HG02970 (cell line): ENCODE data around the gene PRSS38.
"Not testable (repeated sequence)": the region's sequence is repeated elsewhere in the genome, so short reads cannot be mapped to it uniquely, and the experiment has no call there.

Experiments used
- ATAC-seq: cut with Tn5 transposase; IDR thresholded peaks from one replicate; pipeline ENCODE4 v1.9.1; 2021; ENCODE audit warnings: mild to moderate bottlenecking, moderate library complexity, moderate number of reproducible peaks; ENCODE audit not compliant: unreplicated experiment, low FRiP score

PRSS38 gene

DNA sequence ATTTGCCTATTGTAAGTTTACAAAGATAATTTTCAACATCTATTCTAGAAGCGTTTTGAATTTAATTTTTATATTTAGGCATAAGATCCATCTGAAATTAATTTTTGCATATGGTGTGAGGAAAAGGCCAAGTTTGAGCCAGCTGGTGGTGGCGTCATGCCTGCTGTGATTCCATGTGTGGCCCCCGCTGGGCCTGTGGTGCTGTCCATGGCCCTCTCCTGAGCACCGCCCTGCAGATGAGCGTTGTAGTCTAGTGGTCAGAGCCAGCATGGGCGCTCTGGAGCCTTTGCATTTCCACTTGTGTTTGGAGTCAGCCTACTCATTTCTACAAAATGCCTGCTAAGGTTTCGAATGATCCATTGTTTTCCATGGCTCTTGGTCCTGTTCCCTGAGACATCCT lies 22.7 kb downstream of the PRSS38 start:
- ATAC-seq: no peak

GRCh38 chr1:227841096-227841495 lies 25.6 kb downstream of the PRSS38 start:
- ATAC-seq: no peak

DNA sequence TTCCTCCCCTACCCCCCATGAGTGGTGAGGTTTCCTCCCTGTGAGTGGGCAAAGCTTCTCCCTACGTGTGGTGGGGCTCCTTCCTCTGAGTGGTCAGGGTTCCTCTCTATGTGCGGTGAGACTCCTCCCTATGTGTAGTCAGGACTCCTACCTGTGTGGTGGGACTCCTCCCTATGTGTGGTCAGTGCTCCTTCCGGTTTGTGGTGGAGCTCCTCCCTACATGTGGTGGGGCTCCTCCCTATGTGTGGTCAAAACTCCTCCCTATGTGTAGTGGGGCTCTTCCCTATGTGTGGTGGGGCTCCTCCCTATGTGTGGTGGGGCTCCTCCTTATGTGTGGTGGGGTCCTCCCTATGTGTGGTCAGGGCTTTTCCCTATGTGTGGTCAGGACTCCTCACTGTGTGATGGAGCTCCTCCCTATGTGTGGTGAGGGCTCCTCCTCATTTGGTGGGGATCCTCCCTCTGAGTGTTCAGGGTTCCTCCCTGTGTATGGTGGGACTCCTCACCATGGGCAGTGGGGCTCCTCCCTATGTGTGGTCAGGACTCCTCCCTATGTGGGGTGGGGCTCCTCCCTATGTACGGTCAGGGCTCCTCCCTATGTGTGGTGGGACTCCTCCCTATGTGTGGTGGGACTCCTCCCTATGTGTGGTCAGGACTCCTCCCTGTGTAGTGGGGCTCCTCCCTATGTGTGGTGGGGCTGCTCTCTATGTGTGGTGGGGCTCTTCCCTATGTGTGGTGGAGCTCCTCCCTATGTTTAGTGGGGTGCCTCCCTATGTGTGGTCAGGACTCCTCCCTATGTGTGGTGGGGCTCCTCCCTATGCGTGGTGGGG lies 29.1 kb downstream of the PRSS38 start:
- no peak for ATAC-seq

DNA sequence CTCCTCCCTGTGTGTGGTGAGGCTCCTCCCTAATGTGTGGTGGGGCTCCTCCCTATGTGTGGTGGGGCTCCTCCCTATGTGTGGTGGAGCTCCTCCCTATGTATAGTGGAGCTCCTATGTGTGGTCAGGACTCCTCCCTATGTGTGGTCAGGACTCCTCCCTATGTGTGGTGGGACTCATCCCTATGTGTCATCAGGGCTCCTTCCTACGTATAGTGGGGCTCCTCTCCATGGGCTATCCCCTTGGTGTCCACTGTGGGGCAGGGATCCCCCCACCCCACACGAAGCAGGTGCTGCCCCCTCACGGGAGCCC lies 29.6 kb downstream of the PRSS38 start:
- no peak for ATAC-seq

DNA sequence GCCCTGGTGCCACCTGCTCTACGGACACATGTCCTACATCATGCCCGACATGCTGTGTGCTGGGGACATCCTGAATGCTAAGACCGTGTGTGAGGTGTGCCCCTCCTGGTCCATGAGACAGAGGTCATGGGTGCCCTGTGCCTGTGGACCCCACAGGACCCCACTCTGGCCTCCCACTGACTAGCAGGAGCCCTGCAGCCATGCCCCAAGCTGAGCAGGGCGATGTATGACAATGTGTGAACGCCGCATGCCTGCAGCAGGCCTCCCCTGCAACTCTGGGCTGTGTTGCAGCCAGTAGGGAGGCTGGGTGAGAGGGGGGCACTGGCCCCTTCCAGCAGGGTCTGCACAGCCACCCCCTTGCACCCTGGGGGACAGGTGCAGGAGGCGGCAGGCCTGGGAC lies 30.0 kb downstream of the PRSS38 start:
- ATAC-seq: no peak

DNA sequence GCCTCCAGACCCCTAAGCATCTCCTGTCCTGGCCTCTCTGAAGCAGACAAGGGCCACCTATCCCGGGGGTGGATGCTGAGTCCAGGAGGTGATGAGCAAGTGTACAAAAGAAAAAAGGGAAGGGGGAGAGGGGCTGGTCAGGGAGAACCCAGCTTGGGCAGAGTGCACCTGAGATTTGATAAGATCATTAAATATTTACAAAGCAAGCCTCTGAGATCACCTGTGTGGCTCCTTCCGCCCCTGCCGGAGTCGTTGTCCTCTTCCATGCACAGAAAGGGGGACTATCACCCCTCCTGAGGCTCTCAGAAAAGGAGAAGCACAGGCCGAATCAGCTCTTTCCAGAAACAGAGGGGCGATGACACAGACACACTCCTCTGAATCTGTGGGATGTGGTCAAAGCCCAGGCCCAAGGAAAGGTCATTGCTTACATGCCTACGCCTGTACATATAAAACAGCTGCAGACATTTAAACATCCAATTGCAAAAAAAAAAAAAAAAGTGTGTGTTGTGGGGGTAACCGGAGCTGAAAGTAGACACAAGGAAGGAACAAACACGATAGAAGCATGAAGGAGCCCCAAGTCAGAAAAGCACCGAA lies 30.9 kb downstream of the PRSS38 start:
- no peak for ATAC-seq

DNA sequence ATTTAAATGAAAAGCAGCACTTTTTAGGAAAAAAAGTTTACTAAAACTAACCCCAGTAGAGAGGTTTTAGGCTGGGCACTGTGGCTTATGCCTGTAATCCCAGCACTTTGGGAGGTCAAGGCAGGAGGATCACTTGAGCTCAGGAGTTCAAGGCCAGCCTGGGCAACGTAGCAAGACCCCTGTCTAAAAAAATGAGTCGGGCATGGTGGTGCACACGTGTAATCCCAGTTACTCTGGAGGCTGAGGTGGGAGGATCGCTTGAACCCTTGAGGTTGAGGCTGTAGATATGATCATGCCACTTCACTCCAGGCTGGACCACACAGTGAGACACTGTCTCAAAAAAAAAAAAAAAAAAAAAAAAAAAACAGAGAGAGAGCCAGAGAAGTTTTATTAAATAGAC lies 31.6 kb downstream of the PRSS38 start:
- ATAC-seq: not testable (repeated sequence)

GRCh38 chr1:227848430-227848932 lies 33.0 kb downstream of the PRSS38 start:
- ATAC-seq: no peak

- ATAC-seq: no peak
These were observed 33.8 kb downstream of the PRSS38 start for GRCh38 chr1:227849251-227849650.

- ATAC-seq: no peak
These were observed 38.7 kb downstream of the PRSS38 start for GRCh38 chr1:227854189-227854588.

DNA sequence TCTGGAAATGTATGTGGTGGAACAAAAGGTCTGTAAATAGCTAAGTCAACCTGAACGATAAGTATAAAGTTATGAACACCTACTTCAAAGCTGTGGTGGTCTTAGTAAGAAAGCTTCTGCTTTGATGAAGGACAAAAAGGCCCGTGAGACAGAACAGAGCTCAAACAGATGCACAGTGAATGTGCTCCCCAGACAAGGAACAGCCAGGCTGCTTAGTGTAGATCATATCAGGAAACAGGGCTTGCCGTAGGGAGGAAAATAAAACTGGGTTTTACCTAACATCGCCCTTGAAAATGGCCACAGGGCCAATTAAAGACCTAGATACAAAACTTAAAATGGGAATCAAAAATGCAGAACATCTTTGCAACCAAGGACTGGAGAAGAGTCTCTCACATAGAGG lies 40.2 kb downstream of the PRSS38 start:
- ATAC-seq: no peak

DNA sequence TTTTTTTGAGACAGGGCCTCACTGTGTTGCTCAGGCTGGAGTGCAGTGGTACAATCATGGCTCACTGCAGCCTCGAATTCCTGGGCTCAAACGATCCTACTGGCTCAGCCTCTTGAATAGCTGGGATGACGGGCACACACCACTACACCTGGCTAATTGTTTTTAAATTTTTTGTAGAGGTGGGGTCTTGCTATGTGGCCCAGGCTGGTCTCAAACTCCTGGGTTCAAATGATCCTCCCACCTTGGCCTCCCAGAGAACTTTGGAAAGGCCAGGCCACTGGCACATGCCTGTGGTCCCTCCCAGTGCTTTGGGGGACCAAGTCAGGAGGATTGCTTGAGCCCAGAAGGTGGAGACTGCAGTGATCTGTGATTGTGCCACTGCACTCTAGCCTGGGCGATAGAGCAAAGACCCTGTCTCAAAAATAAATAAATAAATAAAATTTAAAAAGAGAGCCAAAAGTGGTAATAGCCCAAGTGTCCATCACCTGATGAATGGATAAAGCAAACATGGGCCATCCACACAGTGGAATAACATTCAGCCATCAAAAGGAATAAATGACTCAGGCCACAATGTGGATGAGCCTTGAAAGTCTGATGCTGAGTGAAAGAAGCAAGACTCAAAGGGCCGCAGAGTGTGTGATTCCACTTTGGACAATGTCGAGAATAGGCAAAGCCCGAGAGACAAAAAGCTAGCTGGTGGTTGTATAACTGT lies 40.8 kb downstream of the PRSS38 start:
- no peak for ATAC-seq

- ATAC-seq: no peak
These were observed 49.4 kb downstream of the PRSS38 start for GRCh38 chr1:227864882-227865281.

DNA sequence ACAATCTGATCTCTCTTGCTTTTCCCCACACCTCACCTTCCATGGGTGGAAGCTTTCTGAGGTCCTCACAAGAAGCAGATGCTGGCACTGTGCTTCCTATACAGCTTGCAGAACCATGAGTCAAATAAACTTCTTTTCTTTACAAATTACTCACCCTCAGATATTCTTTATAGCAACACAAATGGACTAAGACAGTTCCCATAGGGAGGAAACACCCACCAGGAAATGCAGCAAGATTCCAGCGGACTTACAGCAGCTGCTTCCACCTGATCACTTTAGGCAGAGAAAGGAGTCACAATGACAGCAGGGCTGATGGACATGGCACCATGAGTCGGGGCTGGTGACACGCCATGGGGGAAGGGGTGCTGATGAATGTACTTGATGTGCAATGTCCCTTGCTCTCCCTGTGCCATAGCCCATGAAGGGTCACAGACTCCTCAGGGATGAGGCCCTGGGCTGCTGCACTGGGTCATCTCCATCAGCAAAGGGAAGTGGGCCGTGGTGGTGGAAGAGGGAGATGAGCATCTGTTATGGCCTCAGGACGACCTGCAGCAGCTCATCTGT lies 53.9 kb downstream of the PRSS38 start:
- no peak for ATAC-seq

DNA sequence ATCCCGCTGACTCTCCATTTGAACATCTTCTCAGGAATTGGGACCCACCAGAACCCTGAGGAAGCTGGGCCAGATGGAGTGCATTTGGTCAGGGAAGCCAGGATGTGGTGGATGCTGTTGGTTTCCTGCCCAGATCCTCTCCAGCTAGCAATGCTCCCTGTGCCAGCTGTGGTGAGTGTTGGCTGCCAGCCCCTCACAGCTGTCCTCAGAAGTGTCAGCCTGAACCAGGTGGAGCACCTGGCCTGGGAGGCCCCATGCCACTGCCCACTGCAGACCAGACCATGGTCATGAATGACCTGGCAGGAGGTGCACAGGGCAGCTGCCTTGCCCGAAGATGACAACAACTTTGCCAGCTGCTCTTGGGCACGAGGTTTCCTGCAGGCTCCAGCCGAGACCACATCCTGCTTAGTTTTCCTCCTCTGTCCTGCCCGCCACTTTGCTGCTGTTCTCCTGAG lies 54.4 kb downstream of the PRSS38 start:
- no peak for ATAC-seq

DNA sequence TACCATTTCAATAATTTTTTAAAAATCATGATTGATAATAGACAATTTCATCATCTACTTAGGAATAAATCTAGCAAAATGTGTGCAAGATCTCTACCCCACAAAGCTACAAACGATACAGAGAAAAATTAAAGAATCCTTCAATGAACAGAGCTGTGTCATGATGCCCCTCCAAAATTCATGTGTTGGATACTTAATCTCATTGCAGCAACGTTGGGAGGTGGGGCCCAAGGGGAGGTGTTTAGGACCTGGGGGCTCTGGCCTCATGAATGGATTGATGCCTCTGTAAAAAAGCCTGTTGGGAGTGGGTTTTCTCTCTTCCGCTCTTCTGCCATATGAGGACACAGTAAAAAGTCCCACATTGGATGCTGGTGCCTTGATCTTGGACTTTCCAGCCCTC lies 54.9 kb downstream of the PRSS38 start:
- no peak for ATAC-seq

GRCh38 chr1:227871892-227872291 lies 56.4 kb downstream of the PRSS38 start:
- not testable (repeated sequence) for ATAC-seq

GRCh38 chr1:227877810-227878209 lies 62.3 kb downstream of the PRSS38 start:
- ATAC-seq: not testable (repeated sequence)

- no peak for ATAC-seq
These were observed 65.0 kb downstream of the PRSS38 start for GRCh38 chr1:227880342-227880924.

DNA sequence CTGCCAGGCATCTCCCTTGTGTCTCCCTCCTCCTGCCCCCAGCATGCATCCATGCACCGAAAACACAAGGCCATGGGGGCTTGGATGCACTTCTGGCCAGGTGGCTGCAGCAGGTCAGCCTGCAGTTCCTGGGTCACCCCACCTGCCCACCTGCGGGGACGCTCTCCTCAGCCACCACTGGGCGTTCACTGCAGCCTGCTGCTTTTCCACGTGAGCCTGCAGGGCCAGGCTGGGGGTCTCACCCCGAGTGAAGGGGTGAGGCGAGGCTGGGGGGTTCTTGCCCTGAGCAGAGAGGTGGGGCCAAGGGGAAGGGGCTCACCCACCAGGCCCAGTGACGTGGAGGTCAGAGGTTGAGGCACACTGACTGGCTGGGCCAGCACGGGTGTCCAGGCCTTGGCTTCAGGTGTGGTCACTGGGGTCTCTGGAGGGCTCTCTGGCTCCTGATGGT lies 67.6 kb downstream of the PRSS38 start:
- ATAC-seq: no peak
